Skin of body (tissue), 2 donors: ENCODE measurements around the gene HTR3A. TPM values are rescaled to one million over a fixed set of nuclear protein-coding genes. Genes with fewer than 3 reads are reported as not detected.

Source experiments
- DNase-seq: peaks from one replicate; lab custom pipeline; 2025; lab: John Stamatoyannopoulos, UW
- total RNA-seq: library from RNA; depleted of rRNA; stranded (reverse); fragments of >200 nt; gene quantifications from one replicate; pipeline ENCODE4 v1.2.3, GENCODE V29; 2014

Gene HTR3A
- total RNA-seq, 1 donor from 2014 or later, result 0.99 TPM

GRCh38 chr11:114017723-114018122 is 42.8 kb downstream of the HTR3A start:
- DNase-seq, result no peak

DNA sequence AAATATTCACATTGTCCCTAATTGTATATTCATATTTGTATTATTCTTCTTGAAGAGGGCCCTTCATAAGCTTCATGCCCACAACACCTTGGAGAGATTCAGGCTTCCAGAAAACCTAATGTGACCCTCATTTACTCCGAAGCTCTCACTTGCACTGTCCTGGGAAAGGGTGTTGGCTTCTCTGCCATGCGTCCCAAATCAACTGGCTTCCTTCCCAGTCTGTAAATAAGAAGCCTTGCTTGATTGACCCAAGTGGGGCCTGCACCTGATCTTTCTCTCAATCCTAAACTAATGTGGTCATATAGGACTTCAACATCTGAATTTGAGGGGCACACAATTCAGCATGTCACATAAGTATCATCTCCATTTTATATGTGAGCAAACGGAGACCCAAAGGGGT is 44.1 kb downstream of the HTR3A start:
- DNase-seq, result no peak

DNA sequence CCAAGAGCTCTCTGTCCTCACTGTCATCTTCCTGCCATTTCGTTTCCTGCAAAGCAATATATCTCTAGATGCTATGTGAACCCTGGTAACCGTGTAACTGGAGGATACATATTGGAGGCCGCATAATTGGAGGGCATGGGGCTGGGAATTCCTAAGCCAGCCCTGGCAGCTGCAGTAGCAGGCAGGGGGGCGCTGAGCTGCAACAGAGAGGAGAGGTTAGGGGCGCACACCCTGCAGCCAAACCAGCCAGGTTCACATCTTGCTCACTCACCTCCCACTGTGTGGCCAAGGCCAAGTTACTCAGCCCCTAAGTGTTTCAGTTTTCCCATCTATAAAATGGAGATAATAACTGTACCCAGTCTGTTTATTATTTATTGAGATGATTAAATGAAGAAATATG is 44.7 kb downstream of the HTR3A start:
- DNase-seq, result no peak

DNA sequence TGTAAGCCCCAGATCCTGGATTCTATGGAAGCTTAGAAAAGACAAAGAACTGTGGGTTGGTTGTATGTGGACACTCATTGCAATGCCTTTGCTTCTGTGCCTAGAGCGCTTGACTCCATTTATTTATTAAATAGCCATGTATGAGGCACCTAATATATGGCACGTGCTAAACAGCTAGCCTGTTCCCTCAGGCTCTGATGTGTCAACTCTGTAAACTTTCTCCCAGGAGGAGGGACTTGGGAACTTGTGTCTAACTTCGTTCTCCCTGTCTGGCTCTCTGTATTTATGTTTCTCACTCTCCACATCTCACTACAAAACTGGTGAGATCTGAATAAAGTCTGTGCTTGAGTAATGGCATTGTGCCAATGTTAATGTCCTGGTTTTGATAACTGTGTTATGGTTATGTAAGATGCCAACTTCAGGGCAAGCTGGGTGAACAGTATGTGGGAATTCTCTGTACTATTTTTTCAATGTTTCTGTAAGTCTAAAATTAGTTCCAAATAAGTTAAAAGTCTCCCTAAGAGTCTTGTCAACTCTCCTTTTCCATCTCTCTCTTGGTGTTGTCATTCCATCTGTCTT is 50.5 kb downstream of the HTR3A start:
- no peak for DNase-seq

DNA sequence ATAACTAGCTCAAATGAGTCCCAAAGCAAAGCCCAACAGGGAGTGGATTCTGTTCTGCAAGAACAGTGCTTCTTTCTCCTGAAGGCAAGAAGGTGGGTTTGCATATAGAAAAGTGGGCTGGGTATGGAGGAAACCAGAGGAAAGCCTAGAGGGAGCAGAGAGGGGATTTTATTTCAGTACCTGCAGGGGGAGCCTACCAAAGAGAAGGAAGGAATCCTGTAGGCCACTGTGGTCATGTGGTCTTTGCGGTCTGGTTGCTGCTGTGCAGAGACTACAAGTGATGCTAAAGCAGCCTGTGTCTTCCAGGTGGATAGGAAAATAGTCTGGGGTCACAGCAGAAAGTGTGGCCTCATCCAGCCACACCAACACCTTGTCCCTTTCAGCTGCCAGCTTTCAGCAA is 51.4 kb downstream of the HTR3A start:
- no peak for DNase-seq

DNA sequence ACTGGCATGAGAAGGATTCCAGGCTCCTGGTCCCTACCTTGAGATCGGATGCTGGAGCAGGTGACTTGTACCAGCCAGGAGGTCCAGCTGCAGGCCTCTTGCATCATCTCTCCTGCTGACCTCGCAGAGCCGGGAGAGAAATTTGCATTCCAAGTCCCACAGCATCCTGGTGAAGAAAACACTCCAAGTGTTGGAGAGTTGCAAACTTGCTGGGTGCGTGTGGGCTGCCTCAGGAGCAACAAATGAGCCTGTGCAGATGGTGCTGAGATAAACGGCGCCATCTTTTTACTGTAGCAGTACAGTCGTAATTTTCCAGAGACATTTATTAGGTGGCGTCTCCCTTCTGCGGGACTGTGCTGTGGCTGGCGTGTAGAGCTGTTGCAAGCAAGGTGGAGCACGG is 52.5 kb downstream of the HTR3A start:
- DNase-seq, result no peak

DNA sequence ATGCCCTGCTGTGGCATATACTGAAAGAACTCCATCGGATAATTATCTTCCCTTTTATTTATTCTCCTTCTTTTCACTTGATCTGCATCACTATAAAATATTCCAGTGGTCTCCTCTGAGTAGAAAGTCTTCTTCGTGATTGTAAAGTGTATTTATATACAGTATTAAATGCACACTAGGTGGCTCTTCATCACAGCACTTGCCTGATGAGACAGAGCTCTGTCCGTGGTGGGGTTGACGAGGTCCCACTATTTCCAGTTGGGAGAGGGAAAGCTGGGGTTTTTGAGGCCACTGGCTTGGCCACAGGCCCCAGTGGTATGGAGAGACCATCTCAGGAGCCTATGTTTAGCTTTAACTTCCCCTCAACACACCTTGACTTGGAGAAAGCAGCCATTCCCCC is 53.0 kb downstream of the HTR3A start:
- no peak for DNase-seq

DNA sequence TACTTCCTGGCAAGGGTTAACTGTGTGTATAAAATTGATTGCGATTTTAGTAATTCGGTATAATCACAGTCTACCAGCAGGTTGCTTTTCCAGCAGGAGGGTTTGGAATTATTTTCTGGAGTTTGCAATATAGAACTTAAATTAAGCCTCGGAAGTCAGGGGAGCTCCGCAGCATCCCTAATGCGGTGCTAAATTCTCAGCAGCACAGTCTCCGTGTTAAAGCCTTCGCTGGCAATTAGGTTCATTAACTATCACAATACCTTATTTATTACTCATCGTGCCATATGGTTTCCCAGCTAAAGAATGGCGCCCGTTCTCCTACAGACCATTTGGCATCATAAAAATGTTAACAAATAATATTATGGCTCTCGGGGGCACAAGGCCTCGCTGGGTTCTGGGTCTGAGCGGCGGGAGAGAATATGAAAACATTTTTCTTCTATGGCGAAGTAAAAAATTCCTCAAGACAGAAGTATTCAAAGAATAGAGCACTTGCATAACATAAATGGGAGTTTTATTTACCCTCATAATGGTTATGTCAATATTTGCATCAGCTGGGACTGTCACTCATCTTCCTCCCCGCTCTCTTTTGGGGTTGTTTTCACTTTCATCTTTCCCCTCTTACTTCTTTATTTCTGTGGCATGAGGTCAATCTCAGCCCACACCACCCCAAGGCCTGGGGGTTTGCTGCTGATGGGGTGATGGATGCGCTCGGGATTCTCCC is 56.5 kb downstream of the HTR3A start:
- DNase-seq, result no peak

DNA sequence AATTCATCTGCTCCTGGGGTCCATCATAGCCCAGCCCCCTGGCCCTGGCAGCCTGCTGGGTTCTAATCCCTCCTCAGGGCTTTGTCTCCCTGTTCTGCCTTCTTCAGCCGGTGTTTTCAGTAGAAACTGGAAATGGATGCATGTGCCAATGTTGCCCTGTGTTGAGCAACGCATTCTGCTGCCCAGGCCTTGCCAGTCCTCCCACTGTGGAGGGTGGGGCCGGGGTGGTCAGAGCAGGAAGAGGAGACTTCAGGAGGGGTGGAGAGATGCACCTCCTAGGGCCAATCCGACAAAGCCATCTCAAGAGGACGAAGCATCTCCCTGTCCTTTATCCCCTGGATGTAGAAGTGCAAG is 57.0 kb downstream of the HTR3A start:
- no peak for DNase-seq

GRCh38 chr11:114033066-114033465 is 58.2 kb downstream of the HTR3A start:
- no peak for DNase-seq

DNA sequence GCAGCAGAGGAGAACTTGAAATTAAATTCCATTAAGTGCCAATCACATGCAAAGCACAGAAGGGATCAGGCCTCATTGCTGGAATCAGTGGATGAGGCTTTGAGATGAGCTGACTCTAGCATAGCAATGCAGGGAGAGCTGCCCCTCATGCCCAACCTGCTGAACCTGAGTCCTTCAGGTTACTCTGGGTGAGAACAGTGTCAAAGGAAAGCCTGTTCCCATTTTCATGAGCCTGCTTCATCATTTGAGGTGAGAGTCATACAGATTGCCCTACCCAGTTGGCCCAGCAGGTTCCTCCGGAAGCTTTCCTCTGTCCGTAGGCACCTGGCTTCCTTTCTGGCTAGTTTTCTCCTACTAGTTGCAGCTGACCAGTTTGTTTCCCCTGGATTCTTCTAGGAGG is 58.7 kb downstream of the HTR3A start:
- DNase-seq, result no peak

GRCh38 chr11:114034956-114035355 is 60.0 kb downstream of the HTR3A start:
- DNase-seq, result no peak

DNA sequence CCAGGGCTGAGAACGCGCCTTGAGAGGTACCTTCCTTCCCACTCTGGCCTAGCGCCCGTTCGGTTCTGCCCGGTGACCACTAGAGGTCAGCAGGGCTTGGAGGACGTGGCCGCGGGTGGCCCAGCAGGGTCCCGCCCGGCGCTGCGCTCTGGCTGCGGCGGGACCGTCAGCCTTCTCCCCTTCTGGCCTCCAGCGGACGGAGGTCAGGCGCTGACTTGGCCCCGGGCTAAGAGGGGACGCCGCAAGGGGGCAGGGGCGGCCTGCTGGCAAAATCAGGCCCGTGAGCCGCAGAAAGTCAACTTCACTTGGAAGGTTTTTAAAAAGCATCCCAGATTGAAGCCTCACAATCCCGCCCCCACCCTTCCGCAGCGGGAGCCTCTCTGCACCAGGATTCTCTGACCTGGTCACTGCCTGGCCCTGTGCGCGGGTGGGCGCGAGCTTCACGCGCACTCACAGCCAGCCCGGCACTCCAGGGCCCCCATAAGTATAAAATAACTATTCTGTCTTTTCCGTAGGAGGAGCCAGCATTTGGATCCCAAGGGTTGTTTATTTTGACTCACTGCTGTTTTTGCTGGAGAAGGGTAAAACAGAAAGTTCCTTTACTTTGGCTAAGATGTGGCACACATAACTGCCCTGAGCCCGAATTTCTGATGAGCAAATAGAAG is 61.4 kb downstream of the HTR3A start:
- DNase-seq, result peak; percentile 32

DNA sequence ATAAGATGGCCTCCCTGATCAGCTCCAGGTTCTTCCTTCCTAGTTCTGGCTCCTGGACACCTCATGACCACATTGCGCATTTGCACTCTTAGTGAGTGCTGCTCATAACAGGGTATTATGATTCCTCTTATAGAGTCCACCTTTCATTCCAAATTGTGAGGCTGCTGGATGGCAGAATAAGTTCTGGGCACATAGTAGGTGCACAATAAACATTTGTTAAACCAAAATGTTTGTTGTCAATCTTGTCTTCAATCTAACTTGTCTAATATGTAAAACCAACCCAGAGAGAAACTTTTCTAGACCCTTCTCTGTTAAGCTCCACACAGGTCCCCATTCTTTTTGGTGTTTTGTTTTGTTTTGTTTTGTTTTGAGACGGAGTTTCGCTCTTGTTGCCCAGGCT is 62.0 kb downstream of the HTR3A start:
- DNase-seq, result no peak

DNA sequence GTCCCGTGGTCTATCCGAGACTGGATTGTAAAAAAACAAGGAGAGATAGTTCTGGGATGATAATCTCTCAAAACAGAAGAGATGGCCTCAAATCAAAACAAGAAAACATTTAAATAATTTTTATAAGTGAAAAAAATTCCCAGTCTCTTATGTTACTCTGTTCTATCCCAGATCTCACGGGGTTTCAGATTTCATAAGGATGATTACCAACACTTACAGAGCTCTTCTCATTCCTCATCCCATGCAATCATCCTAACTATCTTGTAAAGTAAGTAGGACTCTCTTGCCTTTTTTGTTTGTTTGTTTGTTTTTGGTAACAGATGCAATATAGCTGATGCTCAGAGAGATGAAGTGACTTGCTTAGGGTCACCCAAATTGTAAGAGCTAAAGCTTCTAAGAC is 64.6 kb downstream of the HTR3A start:
- DNase-seq, result no peak

Other genes with a start within 250 kb of the HTR3A start
- 20.7 TPM for gene ZW10, start 201.4 kb upstream of the HTR3A start, total RNA-seq
- gene CLDN25, start 195.3 kb upstream of the HTR3A start, total RNA-seq, result not detected
- gene USP28, start 99.5 kb upstream of the HTR3A start, total RNA-seq, result 33.6 TPM
- not detected for gene HTR3B, start 70.3 kb upstream of the HTR3A start, total RNA-seq
- 25.6 TPM for gene ZBTB16, start 84.6 kb downstream of the HTR3A start, total RNA-seq